Smooth muscle cell (in vitro differentiated cells): ENCODE measurements around the gene RASGRF1. TPM values are rescaled to one million over a fixed set of nuclear protein-coding genes. Genes with fewer than 3 reads are reported as not detected.

Source experiments
- DNase-seq: peaks from one replicate; lab custom pipeline; 2025; ENCODE audit not compliant: unreplicated experiment; lab: John Stamatoyannopoulos, UW
- H2AFZ ChIP-seq: fragments of 200-600 bp; sonication (generic); 2 replicates; pipeline ENCODE4 v1.6.0; 2016; ENCODE audit warnings: antibody characterized with exemption, low read depth, mild to moderate bottlenecking
- H3F3A ChIP-seq: fragments of 200-600 bp; sonication (generic); 2 replicates; pipeline ENCODE4 v1.6.0; 2017; ENCODE audit warnings: antibody characterized with exemption, low read depth
- H3K27ac ChIP-seq: fragments of 200-600 bp; sonication (generic); 2 replicates; pipeline ENCODE4 v1.5.1; 2016; ENCODE audit warnings: low read depth, mild to moderate bottlenecking
- H3K27me3 ChIP-seq: fragments of 200-600 bp; sonication (generic); 2 replicates; pipeline ENCODE4 v1.6.1; 2016; ENCODE audit warnings: low read depth, mild to moderate bottlenecking
- H3K36me3 ChIP-seq: fragments of 200-600 bp; sonication (generic); 2 replicates; pipeline ENCODE4 v1.5.1; 2016; ENCODE audit warnings: low read depth
- H3K4me1 ChIP-seq: fragments of 200-600 bp; sonication (generic); 2 replicates; pipeline ENCODE4 v1.5.1; 2016; ENCODE audit warnings: low read depth
- H3K4me2 ChIP-seq: fragments of 200-600 bp; sonication (generic); 2 replicates; pipeline ENCODE4 v1.6.0; 2016; ENCODE audit warnings: mild to moderate bottlenecking
- H3K4me3 ChIP-seq: fragments of 200-600 bp; sonication (generic); 2 replicates; pipeline ENCODE4 v1.5.1; 2016; ENCODE audit warnings: mild to moderate bottlenecking
- H3K79me2 ChIP-seq: fragments of 200-600 bp; sonication (generic); 2 replicates; pipeline ENCODE4 v1.6.0; 2016; ENCODE audit warnings: low read depth, mild to moderate bottlenecking
- H3K9ac ChIP-seq: fragments of 200-600 bp; sonication (generic); 2 replicates; pipeline ENCODE4 v1.6.0; 2016; ENCODE audit warnings: low read depth
- H3K9me3 ChIP-seq: fragments of 200-600 bp; sonication (generic); replicated peaks from 2 replicates; pipeline ENCODE4 v1.5.1; 2016; ENCODE audit warnings: low read depth
- H4K20me1 ChIP-seq: fragments of 200-600 bp; sonication (generic); 2 replicates; pipeline ENCODE4 v1.6.0; 2016; ENCODE audit warnings: low read depth
- CTCF ChIP-seq: fragments of 200-600 bp; sonication (generic); IDR thresholded peaks from 2 replicates; pipeline ENCODE4 v1.5.1; 2017; ENCODE audit warnings: borderline replicate concordance, mild to moderate bottlenecking, antibody characterized with exemption; ENCODE audit not compliant: insufficient read depth, poor library complexity, severe bottlenecking
- WGBS: methylation state at CpG from one replicate; pipeline ENCODE4 v1.1.7; 2016; ENCODE audit warnings: low lambda C conversion rate; 5-methylcytosine and 5-hydroxymethylcytosine counted together
- polyA plus RNA-seq: library from polyadenylated mRNA; unstranded; fragments of >200 nt; fragmentation: Nextera tagmentation; extraction: Ambion mirVana; gene quantifications from 2 replicates; pipeline ENCODE4 v1.2.1, GENCODE V29; 2016
- total RNA-seq: library from RNA; depleted of rRNA; stranded (reverse); fragments of >200 nt; gene quantifications from 2 replicates; pipeline ENCODE4 v1.2.3, GENCODE V29; 2014

Gene RASGRF1
- total and polyA plus RNA-seq, 2 experiments from 2014 or later: 0.17 to 0.22 TPM

GRCh38 chr15:79093352-79093935 is 2.9 kb upstream of the RASGRF1 start:
- no peak overlapping the region for H3K4me3 ChIP-seq
- 77% methylated on average over 8 of the region's 8 CpGs for WGBS
- H3K27me3 ChIP-seq: peaks cover 94% of the 10 kb centered on the region

GRCh38 chr15:79092382-79092781 is 1.8 kb upstream of the RASGRF1 start:
- Histone ChIP-seq H3K27ac (no peak overlapping the region), H3F3A (no peaks in the 10 kb centered on the region), H3K4me2 (no peak overlapping the region), H3K27me3 (peaks cover 96% of the 10 kb centered on the region), H3K9me3 (no peaks in the 10 kb centered on the region), H3K9ac (no peak overlapping the region), H3K4me1 (peaks cover 15% of the 10 kb centered on the region), H3K79me2 (no peaks in the 10 kb centered on the region), H2AFZ (no peak overlapping the region), H4K20me1 (no peaks in the 10 kb centered on the region), H3K36me3 (no peaks in the 10 kb centered on the region), H3K4me3 (no peak overlapping the region)
- WGBS: 41% methylated on average over 1 of the region's 2 CpGs
- DNase-seq: no peak
- TF ChIP-seq CTCF: no peak

More at GRCh38 chr15:79093352-79093935, 2.9 kb upstream of the RASGRF1 start:
- Histone ChIP-seq H3K9me3 (no peaks in the 10 kb centered on the region), H3K4me1 (peaks cover 15% of the 10 kb centered on the region), H3K9ac (no peak overlapping the region), H4K20me1 (no peaks in the 10 kb centered on the region), H3K79me2 (no peaks in the 10 kb centered on the region), H3F3A (no peaks in the 10 kb centered on the region), H3K36me3 (no peaks in the 10 kb centered on the region), H3K4me2 (no peak overlapping the region), H2AFZ (no peak overlapping the region), H3K27ac (no peak overlapping the region)
- no peak for TF ChIP-seq CTCF
- DNase-seq: no peak

- no peak for TF ChIP-seq CTCF
- H3K9ac ChIP-seq: no peak overlapping the region
- H3K27ac ChIP-seq: no peak overlapping the region
- H4K20me1 ChIP-seq: no peaks in the 10 kb centered on the region
- no peaks in the 10 kb centered on the region for H3K79me2 ChIP-seq
- no peak overlapping the region for H2AFZ ChIP-seq
- H3K27me3 ChIP-seq: peaks cover 96% of the 10 kb centered on the region
- no peak for DNase-seq
- WGBS: 3% methylated on average over 40 of the region's 53 CpGs
- no peaks in the 10 kb centered on the region for H3K9me3 ChIP-seq
- peak overlapping the region; percentile 32 for H3K4me3 ChIP-seq
- peak overlapping the region; percentile 84 for H3K4me2 ChIP-seq
- no peaks in the 10 kb centered on the region for H3K36me3 ChIP-seq
- no peaks in the 10 kb centered on the region for H3F3A ChIP-seq
- H3K4me1 ChIP-seq: peaks cover 15% of the 10 kb centered on the region
Observed at GRCh38 chr15:79091204-79091867, 756 bp upstream of the RASGRF1 start.
